C4-2B (cell line): ENCODE measurements around the gene SLC22A12.

Source experiments
- H3K27ac ChIP-seq: fragments of 450-650 bp; 2 replicates; pipeline ENCODE4 v1.5.1; 2017
- ZFX ChIP-seq: fragments of 450-650 bp; IDR thresholded peaks from 2 replicates; pipeline ENCODE4 v1.6.1; 2017
- TF ChIP-seq, protein P1 (sequence below): fragments of 450-650 bp; conservative IDR thresholded peaks from 2 replicates; pipeline ENCODE4 v1.5.1; 2017; ENCODE audit warnings: mild to moderate bottlenecking

SLC22A12 gene

DNA sequence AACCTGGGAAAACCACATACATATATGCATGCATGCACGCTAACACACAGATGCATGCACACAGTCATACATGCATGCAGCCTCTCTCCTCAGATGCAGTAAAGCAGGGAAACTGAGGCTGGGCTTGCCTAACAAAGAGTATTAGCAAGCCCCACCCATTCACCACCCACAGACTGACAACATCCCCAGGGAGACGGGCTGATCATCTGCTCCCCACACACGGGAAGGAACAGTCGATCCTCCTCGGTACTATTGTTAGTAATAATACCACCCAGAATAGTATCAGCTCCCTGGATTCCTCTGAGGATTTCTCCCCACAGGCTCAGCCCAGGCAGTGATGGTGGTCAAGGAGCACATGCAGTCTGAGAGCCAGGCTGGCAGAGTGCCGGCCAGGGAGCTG, 41.2 kb downstream of the SLC22A12 start:
- no peak for TF ChIP-seq ZFX
- TF ChIP-seq, protein P1, sequence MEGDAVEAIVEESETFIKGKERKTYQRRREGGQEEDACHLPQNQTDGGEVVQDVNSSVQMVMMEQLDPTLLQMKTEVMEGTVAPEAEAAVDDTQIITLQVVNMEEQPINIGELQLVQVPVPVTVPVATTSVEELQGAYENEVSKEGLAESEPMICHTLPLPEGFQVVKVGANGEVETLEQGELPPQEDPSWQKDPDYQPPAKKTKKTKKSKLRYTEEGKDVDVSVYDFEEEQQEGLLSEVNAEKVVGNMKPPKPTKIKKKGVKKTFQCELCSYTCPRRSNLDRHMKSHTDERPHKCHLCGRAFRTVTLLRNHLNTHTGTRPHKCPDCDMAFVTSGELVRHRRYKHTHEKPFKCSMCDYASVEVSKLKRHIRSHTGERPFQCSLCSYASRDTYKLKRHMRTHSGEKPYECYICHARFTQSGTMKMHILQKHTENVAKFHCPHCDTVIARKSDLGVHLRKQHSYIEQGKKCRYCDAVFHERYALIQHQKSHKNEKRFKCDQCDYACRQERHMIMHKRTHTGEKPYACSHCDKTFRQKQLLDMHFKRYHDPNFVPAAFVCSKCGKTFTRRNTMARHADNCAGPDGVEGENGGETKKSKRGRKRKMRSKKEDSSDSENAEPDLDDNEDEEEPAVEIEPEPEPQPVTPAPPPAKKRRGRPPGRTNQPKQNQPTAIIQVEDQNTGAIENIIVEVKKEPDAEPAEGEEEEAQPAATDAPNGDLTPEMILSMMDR, result no peak
- H3K27ac ChIP-seq, result no peak overlapping the region

DNA sequence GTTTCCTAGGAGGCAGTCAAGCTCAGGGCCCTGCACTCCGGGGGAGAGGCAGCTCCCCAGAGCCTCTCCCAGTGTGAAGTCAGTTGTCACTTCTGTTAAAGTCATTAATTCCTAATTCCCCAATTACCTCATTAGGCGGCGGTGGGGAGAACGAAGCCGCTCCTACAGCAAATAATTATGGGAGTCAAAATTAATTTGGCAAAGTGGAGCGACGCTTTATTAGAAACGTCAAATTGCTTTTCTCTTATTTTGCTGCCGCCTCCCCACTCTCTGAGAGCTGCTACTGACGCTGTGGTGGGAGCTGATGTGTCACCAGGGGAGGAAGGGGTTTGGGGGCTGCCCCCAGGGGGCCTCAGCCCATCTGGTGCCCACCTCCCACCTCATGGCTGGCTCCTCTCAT, 41.6 kb downstream of the SLC22A12 start:
- H3K27ac ChIP-seq, result no peak overlapping the region
- TF ChIP-seq ZFX, result no peak
- TF ChIP-seq, protein P1, result no peak

DNA sequence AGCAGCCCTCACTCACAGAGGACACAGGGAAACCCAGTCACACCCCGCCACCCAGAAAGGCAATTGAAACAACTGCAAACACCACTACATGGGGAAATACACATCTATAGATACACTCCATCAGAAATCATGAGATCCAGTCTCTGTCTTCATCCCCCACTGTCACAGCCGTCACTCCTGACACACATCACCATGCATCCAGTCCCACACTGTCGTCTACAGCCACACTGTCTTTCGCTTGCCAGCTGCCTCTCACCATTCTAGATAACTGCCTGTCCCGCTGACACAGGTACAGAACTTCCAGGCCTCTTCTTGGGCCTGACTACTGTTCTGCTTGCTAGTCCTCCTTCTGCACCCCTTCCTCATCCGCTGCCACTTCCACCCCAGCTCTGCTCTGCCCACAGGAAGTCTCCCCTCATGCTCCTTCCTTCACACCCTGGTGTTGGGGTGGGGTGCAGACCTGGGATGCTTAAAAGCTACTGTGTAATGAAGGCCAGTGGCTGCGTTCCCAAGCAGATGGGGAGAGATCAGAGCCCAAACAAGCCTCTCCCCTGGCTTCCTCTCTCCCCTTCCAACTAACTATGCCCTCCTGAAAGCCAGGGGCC, 42.6 kb downstream of the SLC22A12 start:
- H3K27ac ChIP-seq, result no peak overlapping the region
- no peak for TF ChIP-seq ZFX
- TF ChIP-seq, protein P1, result no peak

DNA sequence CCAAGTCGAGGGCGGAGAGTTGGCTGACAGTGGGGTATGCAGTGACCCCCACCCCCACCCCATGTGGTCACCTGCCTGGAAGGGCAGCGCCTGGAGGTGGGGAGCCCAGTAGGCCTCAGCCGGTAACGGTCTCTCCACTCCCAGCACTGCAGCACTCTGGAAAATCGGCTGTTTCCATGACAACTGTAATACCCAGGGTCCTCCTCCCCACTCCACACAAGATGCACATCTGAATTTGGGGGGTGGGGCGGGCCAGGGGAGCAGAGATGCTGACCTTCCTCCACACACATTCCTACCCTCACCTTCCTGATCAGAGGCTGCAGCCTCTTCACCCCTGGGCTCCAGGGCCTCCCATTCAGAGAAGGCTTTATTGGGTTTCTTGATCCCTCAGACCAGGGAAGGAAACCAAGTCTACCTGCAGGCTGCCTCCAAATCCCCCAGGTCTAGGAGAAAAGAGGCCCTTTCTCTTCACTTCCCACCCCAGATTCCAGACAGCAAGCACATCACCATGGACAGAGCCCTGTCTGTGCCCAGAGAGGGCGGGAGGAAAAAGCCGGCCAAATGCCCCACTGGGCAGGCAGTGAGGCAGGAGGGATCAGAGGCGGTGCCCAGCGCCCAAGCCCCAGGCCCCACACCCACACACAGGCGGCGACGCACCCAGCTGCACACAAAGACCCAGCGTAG, 46.5 kb downstream of the SLC22A12 start:
- TF ChIP-seq, protein P1, result no peak
- TF ChIP-seq ZFX, result no peak

DNA sequence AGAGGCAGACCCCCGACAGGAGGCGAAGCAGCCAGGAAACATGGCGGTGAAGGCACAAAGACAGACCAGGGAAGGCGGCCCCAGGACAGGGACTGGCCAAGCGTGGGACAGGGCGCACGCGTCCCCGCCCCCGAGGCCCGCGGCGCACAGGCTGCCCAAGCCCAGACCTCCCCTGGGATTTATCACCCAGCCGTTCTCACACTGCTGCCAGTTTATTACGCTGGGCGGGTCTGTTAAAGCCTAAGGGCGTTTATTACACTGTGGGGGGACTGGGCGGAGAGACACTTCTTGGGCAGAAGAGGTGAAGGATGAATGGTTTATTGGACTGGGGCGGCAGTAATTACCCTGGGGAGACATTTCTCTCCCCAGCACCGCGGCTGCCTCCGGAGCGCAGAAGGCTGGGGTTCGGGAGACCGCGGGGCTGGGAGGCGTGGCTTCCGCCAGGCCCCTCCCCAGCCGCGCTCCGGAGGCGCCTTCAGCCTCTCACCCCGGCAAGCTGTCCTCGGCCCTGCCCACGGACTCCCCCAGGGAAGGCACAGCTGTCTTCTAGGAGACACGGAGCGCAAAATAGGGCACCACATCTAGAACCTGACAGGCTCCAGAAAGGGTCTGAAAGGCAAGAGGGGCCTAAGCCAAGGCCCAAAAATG, 47.1 kb downstream of the SLC22A12 start:
- TF ChIP-seq ZFX, result no peak
- TF ChIP-seq, protein P1, result no peak
- no peak overlapping the region for H3K27ac ChIP-seq

More for the DNA sequence above, 46.5 kb downstream of the SLC22A12 start:
- H3K27ac ChIP-seq, result no peak overlapping the region

DNA sequence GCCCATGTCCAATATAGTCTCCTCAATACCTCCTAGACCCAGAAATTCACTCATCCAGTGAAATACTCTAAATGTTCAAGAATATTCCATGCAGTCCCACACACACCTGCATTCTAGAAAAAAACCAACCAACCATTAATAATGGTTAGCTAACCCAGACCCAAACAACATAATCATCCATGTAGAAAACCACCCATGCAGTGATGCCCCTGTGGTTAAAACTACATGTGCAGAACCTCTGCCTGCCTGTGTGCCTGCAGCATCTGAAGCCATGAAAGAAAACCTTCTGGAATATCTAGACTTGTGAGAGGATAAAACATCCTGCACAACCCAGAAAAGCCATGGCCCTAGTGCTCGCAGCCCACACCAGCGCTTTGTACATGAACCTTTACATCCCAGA, 47.8 kb downstream of the SLC22A12 start:
- H3K27ac ChIP-seq, result no peak overlapping the region
- TF ChIP-seq, protein P1, result no peak
- no peak for TF ChIP-seq ZFX

DNA sequence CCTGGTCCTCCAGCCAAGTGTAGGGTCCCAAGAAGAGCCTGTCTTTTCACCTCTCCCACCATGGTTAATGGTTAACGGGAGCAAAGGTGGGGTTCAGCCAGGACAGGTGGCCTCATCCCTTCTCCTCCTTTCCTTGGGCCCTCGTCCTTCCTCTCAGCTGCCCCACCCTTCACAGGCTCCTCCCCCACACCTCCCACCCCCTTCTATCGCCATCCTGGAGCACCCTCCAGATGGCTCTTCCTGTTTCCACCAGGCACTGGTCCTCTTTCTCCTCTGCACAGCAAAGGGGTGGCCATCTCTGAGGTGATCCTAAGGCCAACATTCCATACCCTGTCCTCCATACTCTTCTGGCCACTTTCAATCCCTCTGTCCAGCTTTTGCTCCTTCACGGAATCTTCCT, 48.9 kb downstream of the SLC22A12 start:
- TF ChIP-seq, protein P1, result no peak
- no peak for TF ChIP-seq ZFX
- H3K27ac ChIP-seq, result no peak overlapping the region
